GM21576 (cell line): ENCODE measurements around the gene PCSK2.

ENCODE experiments used
- ATAC-seq: cut with Tn5 transposase; IDR thresholded peaks from one replicate; pipeline ENCODE4 v1.9.1; 2021; ENCODE audit warnings: mild to moderate bottlenecking, moderate library complexity; ENCODE audit not compliant: unreplicated experiment

The PCSK2 gene

GRCh38 chr20:17236766-17237165 lies 9.9 kb downstream of the PCSK2 start:
- ATAC-seq: no peak

- ATAC-seq: no peak
Observed at GRCh38 chr20:17248224-17248623, 21.4 kb downstream of the PCSK2 start.

GRCh38 chr20:17262786-17263185 lies 35.9 kb downstream of the PCSK2 start:
- no peak for ATAC-seq

- ATAC-seq: no peak
Observed at GRCh38 chr20:17273717-17274116, 46.9 kb downstream of the PCSK2 start.

GRCh38 chr20:17276101-17276500 lies 49.3 kb downstream of the PCSK2 start:
- no peak for ATAC-seq

- no peak for ATAC-seq
Observed at GRCh38 chr20:17281478-17281877, 54.6 kb downstream of the PCSK2 start.

GRCh38 chr20:17282501-17282900 lies 55.7 kb downstream of the PCSK2 start:
- ATAC-seq: no peak

- ATAC-seq: no peak
Observed at GRCh38 chr20:17287503-17287902, 60.7 kb downstream of the PCSK2 start.

GRCh38 chr20:17287998-17288397 lies 61.2 kb downstream of the PCSK2 start:
- ATAC-seq: no peak

GRCh38 chr20:17295151-17295726 lies 68.4 kb downstream of the PCSK2 start:
- no peak for ATAC-seq

GRCh38 chr20:17295991-17296390 lies 69.2 kb downstream of the PCSK2 start:
- no peak for ATAC-seq

GRCh38 chr20:17298171-17298570 lies 71.3 kb downstream of the PCSK2 start:
- no peak for ATAC-seq

GRCh38 chr20:17298751-17299150 lies 71.9 kb downstream of the PCSK2 start:
- no peak for ATAC-seq

GRCh38 chr20:17300113-17300512 lies 73.3 kb downstream of the PCSK2 start:
- ATAC-seq: no peak

- ATAC-seq: no peak
Observed at GRCh38 chr20:17304774-17305173, 77.9 kb downstream of the PCSK2 start.

- ATAC-seq: no peak
Observed at GRCh38 chr20:17306427-17306826, 79.6 kb downstream of the PCSK2 start.

GRCh38 chr20:17314264-17314663 lies 87.4 kb downstream of the PCSK2 start:
- no peak for ATAC-seq

GRCh38 chr20:17315407-17316231 lies 88.8 kb downstream of the PCSK2 start:
- no peak for ATAC-seq

- no peak for ATAC-seq
Observed at GRCh38 chr20:17316316-17317038, 89.6 kb downstream of the PCSK2 start.

- ATAC-seq: no peak
Observed at GRCh38 chr20:17317341-17317740, 90.5 kb downstream of the PCSK2 start.

GRCh38 chr20:17320456-17320855 lies 93.6 kb downstream of the PCSK2 start:
- no peak for ATAC-seq

GRCh38 chr20:17326096-17326495 lies 99.3 kb downstream of the PCSK2 start:
- ATAC-seq: no peak
